H1 (cell line): ENCODE data around the gene ARHGEF3. TPM values are rescaled to one million over a fixed set of nuclear protein-coding genes. Genes with fewer than 3 reads are reported as not detected.

Source experiments
- EZH2 ChIP-seq: fragments of 200-600 bp; sonication (generic); IDR thresholded peaks from 2 replicates; pipeline ENCODE4 v1.7.1; 2012; ENCODE audit warnings: low read depth, mild to moderate bottlenecking, moderate library complexity, low read length, inconsistent platforms; ENCODE audit not compliant: severe bottlenecking
- POLR2AphosphoS5 ChIP-seq: IDR thresholded peaks from 2 replicates; pipeline ENCODE4 v1.6.1; 2011; ENCODE audit warnings: low read depth, low read length
- polyA plus RNA-seq, 7 experiments: library from polyadenylated mRNA; depleted of rRNA in 3 of 7; stranded (reverse) in 5 of 7; unstranded in 2 of 7; fragments of >200 nt in 5 of 7; fragments of 200-250 nt in 2 of 7; gene quantifications; 1 replicate in 5 of 7; 2 replicates in 1 of 7; 4 replicates in 1 of 7; pipeline versions ENCODE4 v1.2.1 to v1.2.3, GENCODE V29; 2011 to 2013; ENCODE audit warnings: missing spikeins in 2 of 7, mixed read lengths in 2 of 7
- total RNA-seq: library from RNA; stranded (reverse); fragmentation: NEBNext Ultra II Directional; extraction: Animal tissue kit (Norgen Biotek cat#: 25700); gene quantifications from 2 replicates; pipeline ENCODE4 v1.2.1, GENCODE V29; 2021

ARHGEF3 gene
- total and polyA plus RNA-seq, 2 of the 8 experiments (the other 6 are each of a cell fraction or from before 2014, with no cell fraction given), result 2.8 to 6.0 TPM

- TF ChIP-seq EZH2 (no peak), POLR2AphosphoS5 (no peak)
Measured at GRCh38 chr3:56694867-56695683, 106.7 kb downstream of the ARHGEF3 start (continued).
